ENCODE results near the gene AADACL4.
A peak's percentile ranks its signal among the peaks of the same experiment; 100 is the strongest.
"Not testable (repeated sequence)": the region's sequence is repeated elsewhere in the genome, so short reads cannot be mapped to it uniquely, and the experiment has no call there.

The AADACL4 gene

GRCh38 chr1:12629511-12629956 lies 14.4 kb upstream of the AADACL4 start:
- DNase-seq (ENCODE audit: low spot score): no peak
- FAIRE-seq: no peak

DNA sequence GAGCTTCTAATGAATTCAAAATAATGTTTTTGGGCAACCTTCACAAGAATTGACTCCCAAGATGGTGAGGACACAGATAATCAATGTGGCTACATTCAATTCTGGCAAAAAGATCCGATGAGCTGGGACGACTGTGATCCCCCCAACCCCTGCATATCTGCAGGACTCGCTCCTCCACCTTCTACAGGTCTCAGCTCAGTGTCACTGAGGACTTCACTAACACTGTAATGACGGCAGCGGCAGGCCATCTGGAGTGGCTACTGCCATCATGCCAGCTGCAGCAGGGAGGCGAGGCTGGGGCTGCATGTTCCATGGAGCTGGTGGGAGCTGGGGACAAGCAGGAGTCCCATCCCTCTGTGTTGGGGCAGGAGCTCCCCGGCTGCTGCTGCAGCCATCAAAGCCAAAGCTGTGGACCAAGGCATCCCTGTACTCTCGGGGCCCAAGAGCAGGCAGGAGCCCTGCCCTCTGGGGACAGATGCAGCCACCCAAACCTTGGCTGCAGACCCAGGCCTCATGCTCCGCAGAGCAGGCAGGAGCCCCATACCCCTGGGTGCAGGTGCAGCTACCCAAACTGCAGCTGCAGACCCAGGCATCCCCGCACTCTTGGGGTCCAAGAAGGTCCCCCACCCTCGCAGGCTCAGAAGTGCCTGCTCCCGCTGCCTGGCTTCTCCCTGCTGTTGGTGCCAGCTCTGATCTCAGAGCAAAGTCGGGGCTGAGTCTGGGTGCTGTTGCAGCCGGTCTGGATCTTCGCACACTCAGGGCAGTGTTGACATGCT lies 13.7 kb upstream of the AADACL4 start:
- DNase-seq (ENCODE audit: low spot score): no peak
- no peak for FAIRE-seq

GRCh38 chr1:12630946-12631530 lies 12.8 kb upstream of the AADACL4 start:
- no peak for DNase-seq (ENCODE audit: low spot score)
- no peak for FAIRE-seq

DNA sequence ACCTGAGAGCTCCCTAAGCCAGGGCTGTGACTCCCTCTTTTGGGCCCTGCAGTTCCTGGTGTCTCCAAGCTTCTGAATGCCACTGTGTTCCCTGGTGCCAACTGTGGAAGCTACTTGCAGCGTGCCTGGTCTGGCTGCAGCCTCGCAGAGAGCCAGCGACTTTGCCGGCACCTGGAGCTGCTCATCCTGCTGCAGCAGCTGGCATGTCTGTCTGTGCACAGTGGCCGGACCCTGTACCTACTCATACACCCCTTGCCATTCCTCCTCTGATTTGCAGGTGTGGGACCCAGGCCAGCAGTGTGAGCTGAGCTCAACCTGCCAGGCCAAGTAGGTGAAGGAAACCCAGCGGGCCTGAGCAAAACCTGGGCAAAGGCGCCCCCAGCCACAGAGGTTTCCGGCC lies 12.3 kb upstream of the AADACL4 start:
- DNase-seq (ENCODE audit: low spot score): no peak
- no peak for FAIRE-seq

- no peak for FAIRE-seq
- no peak for DNase-seq (ENCODE audit: low spot score)
Measured at GRCh38 chr1:12634156-12634555, 9.7 kb upstream of the AADACL4 start.

DNA sequence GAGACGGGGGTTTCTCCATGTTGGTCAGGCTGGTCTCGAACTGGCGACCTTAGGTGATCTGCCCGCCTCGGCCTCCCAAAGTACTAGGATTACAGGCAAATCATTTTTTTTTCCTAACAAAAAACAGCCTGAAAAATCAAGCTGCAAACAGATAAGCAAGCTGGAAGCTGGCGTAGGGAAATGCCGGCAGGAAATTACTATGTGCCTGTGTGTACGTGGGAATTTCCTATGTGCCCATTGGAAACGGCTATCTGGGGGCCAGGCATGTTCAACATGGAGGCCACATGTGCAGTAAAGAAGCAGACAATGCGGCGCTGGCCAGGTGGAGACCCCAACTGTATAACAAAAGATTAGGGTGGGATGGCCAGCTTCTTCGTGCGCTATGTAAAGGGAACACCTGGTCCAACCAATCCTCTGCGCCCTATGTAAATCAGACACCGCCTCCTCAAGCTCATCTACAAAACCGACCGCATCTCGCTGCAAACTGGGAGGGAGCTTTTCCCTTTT lies 9.1 kb upstream of the AADACL4 start:
- DNase-seq (ENCODE audit: low spot score) (no peak), FAIRE-seq (no peak)

GRCh38 chr1:12636098-12636950 lies 7.6 kb upstream of the AADACL4 start:
- DNase-seq (ENCODE audit: low spot score) (peak; percentile 82), FAIRE-seq (peak; percentile 48)

DNA sequence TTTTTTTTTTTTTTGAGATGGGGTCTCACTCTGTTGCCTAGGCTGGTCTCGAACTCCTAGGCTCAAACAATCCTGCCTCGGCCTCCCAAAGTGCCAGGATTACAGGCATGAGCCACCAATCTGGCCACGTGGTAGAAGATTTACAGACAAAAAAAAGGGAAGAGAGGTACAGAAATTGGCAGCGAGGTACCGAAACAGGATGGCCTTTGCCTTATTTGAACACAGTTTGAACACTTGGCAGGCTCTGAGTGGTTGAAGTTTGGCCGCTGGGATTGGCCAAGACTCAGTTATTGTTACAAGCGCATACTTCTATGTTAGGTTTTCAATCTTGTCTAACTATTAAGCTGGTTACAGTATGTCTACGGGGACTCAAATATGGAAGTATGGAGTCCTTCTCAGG lies 6.2 kb upstream of the AADACL4 start:
- DNase-seq (ENCODE audit: low spot score): no peak
- FAIRE-seq: no peak

- DNase-seq (ENCODE audit: low spot score) (no peak), FAIRE-seq (no peak)
Measured at GRCh38 chr1:12640237-12640957, 3.5 kb upstream of the AADACL4 start.

GRCh38 chr1:12640958-12641272 lies 3.0 kb upstream of the AADACL4 start:
- no peak for FAIRE-seq
- DNase-seq (ENCODE audit: low spot score): no peak

DNA sequence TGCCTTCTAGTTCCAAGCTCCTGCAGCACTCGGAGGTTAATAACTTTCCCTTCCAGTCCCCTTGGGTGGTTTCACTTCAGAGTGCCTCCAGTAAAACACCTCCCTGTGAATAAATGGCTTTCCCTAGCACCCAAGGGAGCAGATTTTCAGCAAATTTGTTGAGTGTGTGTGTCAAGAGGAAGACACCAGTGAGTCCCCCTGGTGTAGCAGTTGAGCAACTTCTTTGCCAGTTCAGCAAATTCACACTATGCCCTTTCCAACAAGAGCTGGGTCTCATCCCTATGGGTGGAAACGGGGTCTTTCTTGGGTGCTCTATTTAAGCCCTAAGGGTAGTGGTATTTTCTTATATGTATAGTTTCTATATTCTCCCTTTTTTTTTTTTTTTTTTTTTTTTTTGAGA lies 806 bp upstream of the AADACL4 start:
- FAIRE-seq (no peak), DNase-seq (ENCODE audit: low spot score) (no peak)

DNA sequence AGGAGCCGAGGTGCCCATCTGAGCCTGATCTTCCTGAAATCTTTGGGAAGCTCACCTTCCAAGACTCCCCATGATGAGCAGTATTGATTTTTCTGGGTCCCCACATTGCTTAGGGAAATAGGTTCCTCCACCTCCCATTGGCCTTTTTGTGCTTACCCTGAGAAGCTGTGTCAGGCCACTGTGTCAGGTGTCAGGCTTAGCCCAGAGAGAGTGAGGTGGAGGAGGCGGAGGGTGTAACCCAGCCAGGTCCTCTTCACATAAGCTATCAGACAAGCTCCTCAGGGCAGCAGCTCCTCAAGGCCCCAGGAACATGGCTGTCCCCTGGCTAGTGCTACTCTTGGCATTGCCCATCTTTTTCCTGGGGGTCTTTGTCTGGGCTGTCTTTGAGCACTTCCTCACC lies 352 bp downstream of the AADACL4 start:
- FAIRE-seq: no peak
- no peak for DNase-seq (ENCODE audit: low spot score)

DNA sequence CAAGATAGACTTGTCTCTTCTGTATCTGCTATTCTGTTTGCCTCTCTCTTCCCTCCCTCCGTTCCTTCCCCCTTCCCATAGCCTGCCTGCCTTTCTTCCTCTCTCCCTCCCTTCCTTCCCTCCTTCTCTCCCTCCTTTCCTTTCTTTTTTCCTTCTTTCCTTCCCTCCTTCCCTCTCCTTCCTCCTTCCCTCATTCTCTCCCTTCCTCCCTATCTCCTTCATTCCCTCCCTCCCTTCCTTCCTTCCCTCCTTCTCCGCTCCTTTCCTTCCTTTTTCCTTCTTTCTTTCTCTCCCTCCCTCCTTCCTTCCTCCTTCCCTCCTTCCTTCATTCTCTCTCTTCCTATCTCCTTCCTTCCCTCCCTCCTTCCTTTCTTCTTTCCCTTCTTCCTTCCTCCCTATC lies 944 bp downstream of the AADACL4 start:
- DNase-seq (ENCODE audit: low spot score): no peak
- FAIRE-seq: no peak

- not testable (repeated sequence) for DNase-seq (ENCODE audit: low spot score); FAIRE-seq
Measured at GRCh38 chr1:12645401-12645800, 1.5 kb downstream of the AADACL4 start.

DNA sequence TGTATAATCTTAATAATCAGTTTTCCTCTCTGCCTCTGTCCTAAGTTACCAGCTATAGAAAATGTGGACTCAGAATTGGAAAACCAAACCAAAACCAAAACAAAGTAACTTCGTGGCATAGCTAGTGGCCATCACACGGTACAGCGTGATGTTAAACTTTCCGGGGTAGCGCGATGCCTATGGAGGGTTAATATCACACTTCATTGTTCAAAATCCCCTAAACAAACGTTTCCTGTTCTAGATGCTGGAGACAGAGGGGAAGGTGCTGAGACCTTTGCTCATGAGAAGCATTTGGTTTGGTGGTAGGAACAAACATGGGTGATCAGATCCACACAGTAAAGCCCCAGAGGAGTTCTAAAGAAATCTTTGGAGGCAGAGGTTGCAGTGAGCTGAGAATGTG lies 4.9 kb downstream of the AADACL4 start:
- no peak for DNase-seq (ENCODE audit: low spot score)
- FAIRE-seq: no peak

DNA sequence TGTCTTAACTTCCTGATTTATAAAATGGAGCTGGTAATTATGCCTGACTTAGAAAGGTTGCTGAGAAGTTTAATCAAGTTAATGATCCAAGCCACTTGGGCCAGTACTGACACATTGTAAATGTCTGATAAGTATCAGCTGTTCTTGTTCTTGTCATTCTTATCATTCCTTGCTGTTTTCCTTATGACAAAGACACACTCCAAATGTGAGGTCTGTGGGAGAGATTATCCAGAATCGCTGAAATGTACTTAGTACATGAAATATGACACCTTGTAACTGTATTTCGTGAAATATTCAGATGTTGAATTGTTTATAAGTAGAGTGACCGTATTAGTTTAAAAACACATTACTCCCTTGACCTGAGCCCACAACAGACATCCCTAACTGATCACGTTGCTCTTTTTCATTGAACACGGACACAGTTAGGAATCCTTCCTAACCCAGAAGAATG lies 6.1 kb downstream of the AADACL4 start:
- no peak for FAIRE-seq

GRCh38 chr1:12654004-12654567 lies 10.2 kb downstream of the AADACL4 start:
- DNase-seq (ENCODE audit: low spot score): no peak

More for the DNA sequence above, 6.1 kb downstream of the AADACL4 start:
- DNase-seq (ENCODE audit: low spot score): no peak

GRCh38 chr1:12654657-12655056 lies 10.8 kb downstream of the AADACL4 start:
- no peak for FAIRE-seq

More at GRCh38 chr1:12654004-12654567, 10.2 kb downstream of the AADACL4 start:
- no peak for FAIRE-seq

DNA sequence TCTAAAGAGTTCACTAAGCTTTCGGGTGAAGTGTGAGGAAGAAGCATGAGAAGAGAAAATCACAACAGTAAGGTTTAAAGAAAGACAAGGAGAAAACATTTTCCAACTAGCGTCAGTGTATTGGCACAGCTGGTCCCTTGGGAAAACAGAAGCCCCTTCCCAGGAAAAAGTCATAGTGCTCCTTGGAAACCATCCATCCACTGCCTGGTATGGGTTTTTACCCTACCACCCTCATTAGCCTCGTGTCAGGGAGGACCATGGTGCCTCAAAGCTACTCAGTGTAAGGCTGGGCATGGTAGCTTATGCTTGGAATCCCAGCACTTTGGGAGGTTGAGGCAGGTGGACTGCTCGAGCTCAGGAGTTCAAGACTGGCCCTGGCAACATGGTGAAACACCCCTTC lies 12.7 kb downstream of the AADACL4 start:
- FAIRE-seq (no peak), DNase-seq (ENCODE audit: low spot score) (no peak)

More at GRCh38 chr1:12654657-12655056, 10.8 kb downstream of the AADACL4 start:
- no peak for DNase-seq (ENCODE audit: low spot score)

DNA sequence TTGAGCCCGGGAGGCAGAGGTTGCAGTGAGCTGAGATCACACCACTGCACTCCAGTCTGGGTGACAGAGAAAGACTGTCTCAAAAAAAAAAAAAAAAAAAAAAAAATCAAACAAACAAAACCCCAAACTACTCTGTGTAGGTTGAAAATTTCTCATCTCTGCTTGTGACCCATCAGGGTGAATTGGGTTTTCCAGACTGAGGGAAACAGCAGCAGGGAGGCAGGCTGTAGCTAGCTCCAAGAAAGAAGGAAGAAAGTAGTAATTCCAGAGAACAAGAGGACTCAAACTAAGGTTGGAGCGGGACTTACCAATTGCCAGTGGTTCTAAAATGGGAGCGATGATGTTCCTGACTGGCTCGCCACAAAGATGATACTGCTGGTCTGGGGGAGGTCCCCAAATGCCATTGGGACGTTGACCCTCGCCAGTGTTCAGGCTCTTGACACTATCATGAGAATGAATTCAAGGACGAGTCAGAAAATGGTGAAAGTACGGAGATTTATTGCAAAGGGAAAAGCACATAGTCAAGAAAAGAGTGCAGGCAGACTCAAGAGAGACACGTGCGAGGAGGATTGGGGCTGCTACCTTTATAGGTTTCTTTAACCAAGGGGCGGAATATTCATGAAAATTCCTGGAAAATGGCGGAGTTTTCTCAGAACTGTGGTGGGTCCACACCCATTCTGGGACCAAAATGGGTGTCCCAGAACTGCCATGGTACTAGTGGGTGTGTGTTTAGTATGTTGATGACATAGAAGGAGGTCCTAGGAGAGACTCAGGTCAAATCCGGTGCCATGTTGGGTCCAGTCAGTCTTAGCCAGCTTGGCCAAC lies 13.4 kb downstream of the AADACL4 start:
- FAIRE-seq: no peak
- no peak for DNase-seq (ENCODE audit: low spot score)

Measured in urothelium cell line (cell line).